Esophagus muscularis mucosa (tissue), 3 donors: Measurements from ENCODE around the gene PRKN.

Experiments used
- CTCF ChIP-seq, 3 experiments: fragments of 200-600 bp in 2 of 3; fragments of 450-650 bp in 1 of 3; sonication (generic) in 2 of 3; IDR thresholded peaks; one replicate each; pipeline ENCODE4 v1.5.1; 2017 to 2019; ENCODE audit warnings: antibody characterized with exemption in 3 of 3, mild to moderate bottlenecking in 2 of 3, moderate library complexity in 1 of 3
- POLR2A ChIP-seq: fragments of 450-650 bp; IDR thresholded peaks from one replicate; pipeline ENCODE4 v1.6.1; 2017; ENCODE audit warnings: antibody characterized with exemption, moderate library complexity, mild to moderate bottlenecking, low read depth

GRCh38 chr6:161889324-161889723 is 838.2 kb downstream of the PRKN start:
- TF ChIP-seq CTCF (IDR thresholded peaks at IDR 0.05): no peak
- no peak for TF ChIP-seq POLR2A
